Liver (tissue), 9 donors: ENCODE measurements around the gene TJAP1. TPM values are rescaled to one million over a fixed set of nuclear protein-coding genes. Genes with fewer than 3 reads are reported as not detected.

ENCODE experiments used
- DNase-seq: peaks from one replicate; pipeline ENCODE4 v3.0.0-alpha.2; 2017; ENCODE audit warnings: low spot score
- H3K27ac ChIP-seq, 2 donors: one replicate each; pipeline ENCODE4 v1.7.0; 2013; ENCODE audit warnings: inconsistent platforms in 2 of 2, low read length in 2 of 2, control low read depth in 1 of 2, low read depth in 1 of 2, mild to moderate bottlenecking in 1 of 2
- H3K27me3 ChIP-seq, 4 donors: one replicate each; pipeline versions ENCODE4 v1.6.1 to v1.7.0; 2013; ENCODE audit warnings: low read length in 3 of 4, inconsistent platforms in 1 of 4, mild to moderate bottlenecking in 1 of 4, moderate library complexity in 1 of 4; ENCODE audit not compliant: control insufficient read depth in 4 of 4, insufficient read depth in 4 of 4
- H3K36me3 ChIP-seq, 4 donors: one replicate each; pipeline versions ENCODE4 v1.6.1 to v1.7.0; 2013; ENCODE audit warnings: low read length in 3 of 4, mild to moderate bottlenecking in 3 of 4, low read depth in 1 of 4, moderate library complexity in 1 of 4; ENCODE audit not compliant: control insufficient read depth in 4 of 4, insufficient read depth in 3 of 4
- H3K4me1 ChIP-seq, 4 donors: one replicate each; pipeline versions ENCODE4 v1.6.1 to v1.7.0; 2013; ENCODE audit warnings: low read length in 3 of 4, mild to moderate bottlenecking in 3 of 4, moderate library complexity in 1 of 4; ENCODE audit not compliant: control insufficient read depth in 4 of 4, insufficient read depth in 4 of 4
- H3K4me3 ChIP-seq, 3 donors: one replicate each; pipeline versions ENCODE4 v1.6.1 to v1.7.0; 2013; ENCODE audit warnings: low read length in 3 of 3, control low read depth in 1 of 3, low read depth in 1 of 3, mild to moderate bottlenecking in 1 of 3
- H3K9ac ChIP-seq, 2 donors: one replicate each; pipeline ENCODE4 v1.7.0; 2013; ENCODE audit warnings: low read length in 2 of 2, mild to moderate bottlenecking in 2 of 2, moderate library complexity in 2 of 2, control low read depth in 1 of 2, low read depth in 1 of 2
- H3K9me3 ChIP-seq, 4 donors: one replicate each; pipeline versions ENCODE4 v1.6.1 to v1.7.0; 2013; ENCODE audit warnings: low read length in 3 of 4; ENCODE audit not compliant: control insufficient read depth in 4 of 4
- ATF3 ChIP-seq: IDR thresholded peaks from 2 replicates; pipeline ENCODE4 v1.6.1; 2016; ENCODE audit warnings: antibody characterized with exemption
- CTCF ChIP-seq: fragments of 150-350 bp; IDR thresholded peaks from 2 replicates; pipeline ENCODE4 v1.5.1; 2017; ENCODE audit warnings: improper control_type of control experiment, low read depth, low read length; ENCODE audit not compliant: missing input control
- EGR1 ChIP-seq, 2 donors: IDR thresholded peaks; 2 replicates each; pipeline ENCODE4 v1.6.1; 2016 to 2018; ENCODE audit warnings: antibody characterized with exemption in 2 of 2, low read depth in 2 of 2
- FOXA2 ChIP-seq: IDR thresholded peaks from 2 replicates; pipeline ENCODE4 v1.6.1; 2016; ENCODE audit warnings: antibody characterized with exemption
- GABPA ChIP-seq, 2 donors: IDR thresholded peaks in 1 of 2; conservative IDR thresholded peaks in 1 of 2; 2 replicates each; pipeline ENCODE4 v1.6.1; 2016; ENCODE audit warnings: antibody characterized with exemption in 2 of 2, mild to moderate bottlenecking in 1 of 2, moderate library complexity in 1 of 2
- HNF4A ChIP-seq, 2 donors: conservative IDR thresholded peaks; 2 replicates each; pipeline ENCODE4 v1.6.1; 2016; ENCODE audit warnings: antibody characterized with exemption in 2 of 2, mild to moderate bottlenecking in 2 of 2
- HNF4G ChIP-seq: IDR thresholded peaks from 2 replicates; pipeline ENCODE4 v1.6.1; 2016; ENCODE audit warnings: antibody characterized with exemption
- JUND ChIP-seq, 2 donors: IDR thresholded peaks; 2 replicates each; pipeline ENCODE4 v1.6.1; 2016; ENCODE audit warnings: antibody characterized with exemption in 2 of 2
- MAX ChIP-seq: IDR thresholded peaks from 2 replicates; pipeline ENCODE4 v1.6.1; 2016; ENCODE audit warnings: antibody characterized with exemption
- NR2F2 ChIP-seq: IDR thresholded peaks from 2 replicates; pipeline ENCODE4 v1.6.1; 2016; ENCODE audit warnings: antibody characterized with exemption
- RAD21 ChIP-seq, 2 donors: IDR thresholded peaks; 2 replicates each; pipeline ENCODE4 v1.6.1; 2016; ENCODE audit warnings: antibody characterized with exemption in 2 of 2, mild to moderate bottlenecking in 2 of 2
- REST ChIP-seq: IDR thresholded peaks from 2 replicates; pipeline ENCODE4 v1.6.1; 2016; ENCODE audit warnings: antibody characterized with exemption, mild to moderate bottlenecking
- RXRA ChIP-seq, 2 donors: IDR thresholded peaks; 2 replicates each; pipeline ENCODE4 v1.6.1; 2017 to 2018; ENCODE audit warnings: antibody characterized with exemption in 2 of 2, mild to moderate bottlenecking in 1 of 2
- SP1 ChIP-seq: IDR thresholded peaks from 2 replicates; pipeline ENCODE4 v1.6.1; 2018; ENCODE audit warnings: antibody characterized with exemption, mild to moderate bottlenecking
- YY1 ChIP-seq: IDR thresholded peaks from 2 replicates; pipeline ENCODE4 v1.6.1; 2016; ENCODE audit warnings: antibody characterized with exemption, mild to moderate bottlenecking
- ZBTB33 ChIP-seq: IDR thresholded peaks from 2 replicates; pipeline ENCODE4 v1.6.1; 2016; ENCODE audit warnings: antibody characterized with exemption
- WGBS: extraction: QIAGEN DNeasy Blood & Tissue Kit; methylation state at CpG from one replicate; pipeline ENCODE4 v1.1.7; 2013; 5-methylcytosine and 5-hydroxymethylcytosine counted together
- polyA plus RNA-seq, 2 donors: library from polyadenylated mRNA; stranded (reverse) in 1 of 2; unstranded in 1 of 2; fragments of 200-250 nt in 1 of 2; fragments of >200 nt in 1 of 2; fragmentation: Nextera tagmentation in 1 of 2; extraction: Ambion mirVana in 1 of 2; gene quantifications; one replicate each; pipeline versions ENCODE4 v1.2.1 to v1.2.3, GENCODE V29; 2013 to 2015
- total RNA-seq, 2 donors: library from RNA; depleted of rRNA; stranded (reverse); fragments of >200 nt; gene quantifications; one replicate each; pipeline ENCODE4 v1.2.3, GENCODE V29; 2014
- donor health status: healthy.
- donor health status: healthy.
- donor health status: healthy.
- donor health status: healthy.
- donor health status: healthy.

Gene TJAP1
- total and polyA plus RNA-seq, 4 donors = 6.9 to 10.3 (median 7.8) TPM

- Histone ChIP-seq H3K4me1 (peaks cover 10 to 39% (median 29%) of the 10 kb centered on the region in 4 donors), H3K4me3 (no peak overlapping the region), H3K36me3 (no peaks in the 10 kb centered on the region), H3K27me3 (no peaks in the 10 kb centered on the region), H3K27ac (peak overlapping the region in 1 of 2 donors; percentile 62), H3K9ac (no peak overlapping the region), H3K9me3 (no peaks in the 10 kb centered on the region)
- DNase-seq = no peak
- 93% methylated on average over 2 of the region's 2 CpGs for WGBS
- no peak for TF ChIP-seq ZBTB33
- no peak for TF ChIP-seq EGR1 (IDR thresholded peaks at IDR 0.05; ENCODE audit: low read depth in 2 of 2)
- no peak for TF ChIP-seq YY1
- no peak for TF ChIP-seq RAD21 (IDR thresholded peaks at IDR 0.05)
- TF ChIP-seq JUND (IDR thresholded peaks at IDR 0.05) = no peak
- no peak for TF ChIP-seq ATF3
- TF ChIP-seq MAX = no peak
- TF ChIP-seq NR2F2 = no peak
- no peak for TF ChIP-seq REST
- TF ChIP-seq HNF4G = no peak
- TF ChIP-seq GABPA (IDR thresholded peaks at IDR 0.05 in 1 of 2, conservative IDR thresholded peaks at IDR 0.05 in 1 of 2) = no peak
- no peak for TF ChIP-seq SP1
- no peak for TF ChIP-seq HNF4A (conservative IDR thresholded peaks at IDR 0.05)
Observed at GRCh38 chr6:43493230-43493629, 15.9 kb downstream of the TJAP1 start.

- Histone ChIP-seq H3K27ac (peak overlapping the region in 1 of 2 donors; percentile 62), H3K4me1 (peaks cover 10 to 42% (median 32%) of the 10 kb centered on the region in 4 donors), H3K27me3 (no peaks in the 10 kb centered on the region), H3K9ac (no peak overlapping the region), H3K9me3 (no peaks in the 10 kb centered on the region), H3K36me3 (peaks cover 0 to 3% (median 0%) of the 10 kb centered on the region in 4 donors), H3K4me3 (no peak overlapping the region)
- TF ChIP-seq ZBTB33 = no peak
- TF ChIP-seq HNF4G = peak; percentile 64
- peak; percentile 38 for TF ChIP-seq MAX
- TF ChIP-seq JUND (IDR thresholded peaks at IDR 0.05) = no peak
- TF ChIP-seq RXRA (IDR thresholded peaks at IDR 0.05) = peak; percentile 34 to 69
- TF ChIP-seq FOXA2 = no peak
- peak; percentile 54 for TF ChIP-seq YY1
- TF ChIP-seq NR2F2 = no peak
- peak; percentile 85 for TF ChIP-seq SP1
- peak; percentile 93 to 95 for TF ChIP-seq HNF4A (conservative IDR thresholded peaks at IDR 0.05)
- no peak for TF ChIP-seq CTCF
- WGBS = 56% methylated on average over 7 of the region's 7 CpGs
- no peak for DNase-seq
Observed at GRCh38 chr6:43493833-43494232, 16.5 kb downstream of the TJAP1 start.
